B cell (primary cell): Measurements from ENCODE around the gene TSC1. TPM values are rescaled to one million over a fixed set of nuclear protein-coding genes. Genes with fewer than 3 reads are reported as not detected.

Source experiments
- ATAC-seq: fragments of 200-7000 bp; cut with Tn5 transposase; one replicate; pipeline ENCODE4 v1.10.0; 2021; ENCODE audit warnings: low read depth, mild to moderate bottlenecking, moderate number of reproducible peaks, moderate library complexity
- CTCF ChIA-PET: fragments of 350-600 bp; sonication (Branson Sonifier 250); formaldehyde crosslinking; loops from one replicate; lab custom pipeline; 2021; ENCODE audit warnings: antibody characterized with exemption, inconsistent platforms; lab: Charles Lee
- POLR2A ChIA-PET: fragments of 350-600 bp; sonication (Branson Sonifier 250); formaldehyde crosslinking; loops from one replicate; lab custom pipeline; 2021; ENCODE audit warnings: antibody characterized with exemption; lab: Charles Lee
- DNase-seq: peaks from one replicate; pipeline ENCODE4 v3.0.0; 2013
- H2AFZ ChIP-seq: 2 replicates; pipeline ENCODE4 v1.6.1; 2012; ENCODE audit warnings: mild to moderate bottlenecking, low read depth, low read length; ENCODE audit not compliant: insufficient read depth, poor library complexity, severe bottlenecking
- H3K27ac ChIP-seq, 2 donors: 1 replicate in 1 of 2; 2 replicates in 1 of 2; pipeline ENCODE4 v1.5.1; 2012 to 2013; ENCODE audit warnings: low read length in 2 of 2, mild to moderate bottlenecking in 2 of 2, moderate library complexity in 1 of 2
- H3K27me3 ChIP-seq, 4 experiments: fragments of 200-600 bp in 1 of 4; sonication (generic) in 1 of 4; replicated peaks in 1 of 4; 1 replicate in 2 of 4; 2 replicates in 2 of 4; pipeline versions ENCODE4 v1.6.1 to v1.7.0; 2013 to 2016; ENCODE audit warnings: low read length in 3 of 4, mild to moderate bottlenecking in 2 of 4, mixed read lengths in 1 of 4, moderate library complexity in 1 of 4; ENCODE audit not compliant: insufficient read depth in 4 of 4, control insufficient read depth in 3 of 4; ENCODE audit errors: control extremely low read depth in 1 of 4
- H3K36me3 ChIP-seq, 2 experiments: replicated peaks in 1 of 2; 1 replicate in 1 of 2; 2 replicates in 1 of 2; pipeline versions ENCODE4 v1.6.1 to v1.7.1; 2013; ENCODE audit warnings: low read length in 1 of 2; ENCODE audit not compliant: insufficient read depth in 2 of 2, control insufficient read depth in 1 of 2; ENCODE audit errors: control extremely low read depth in 1 of 2, extremely low read depth in 1 of 2
- H3K4me1 ChIP-seq, 2 donors: fragments of 200-600 bp in 1 of 2; sonication (generic) in 1 of 2; 1 replicate in 1 of 2; 2 replicates in 1 of 2; pipeline versions ENCODE4 v1.5.1 to v1.6.1; 2013 to 2017; ENCODE audit warnings: low read length in 2 of 2; ENCODE audit not compliant: control insufficient read depth in 2 of 2, insufficient read depth in 2 of 2
- H3K4me2 ChIP-seq: replicated peaks from 2 replicates; pipeline ENCODE3; 2012; ENCODE audit warnings: mild to moderate bottlenecking, low read depth, low read length; ENCODE audit not compliant: poor library complexity, severe bottlenecking
- H3K4me3 ChIP-seq, 5 experiments: fragments of 200-600 bp in 1 of 5; sonication (generic) in 1 of 5; 1 replicate in 3 of 5; 2 replicates in 2 of 5; pipeline versions ENCODE4 v1.5.1 to v1.7.0; 2011 to 2016; ENCODE audit warnings: low read length in 4 of 5, mild to moderate bottlenecking in 4 of 5, low read depth in 2 of 5, control low read depth in 1 of 5, moderate library complexity in 1 of 5; ENCODE audit not compliant: insufficient read depth in 1 of 5; ENCODE audit errors: control extremely low read depth in 1 of 5, extremely low read depth in 1 of 5
- H3K79me2 ChIP-seq: fragments of 200-600 bp; sonication (generic); one replicate; pipeline ENCODE4 v1.6.0; 2016; ENCODE audit warnings: low read length; ENCODE audit not compliant: control insufficient read depth, insufficient read depth
- H3K9ac ChIP-seq: fragments of 200-600 bp; sonication (generic); 2 replicates; pipeline ENCODE4 v1.6.1; 2017; ENCODE audit warnings: mild to moderate bottlenecking, low read length, moderate library complexity
- H3K9me3 ChIP-seq, 3 donors: one replicate each; pipeline versions ENCODE4 v1.6.1 to v1.7.1; 2013; ENCODE audit warnings: low read length in 2 of 3; ENCODE audit not compliant: control insufficient read depth in 2 of 3, insufficient read depth in 1 of 3; ENCODE audit errors: control extremely low read depth in 1 of 3
- H4K20me1 ChIP-seq: 2 replicates; pipeline ENCODE4 v1.6.0; 2012; ENCODE audit warnings: mild to moderate bottlenecking, low read length; ENCODE audit not compliant: insufficient read depth, control insufficient read depth, poor library complexity, severe bottlenecking
- H3K27ac Mint-ChIP-seq: one replicate; pipeline ENCODE4 v1.8.0; 2021; ENCODE audit warnings: mixed read lengths
- H3K27me3 Mint-ChIP-seq: one replicate; pipeline ENCODE4 v1.8.0; 2021; ENCODE audit warnings: mixed read lengths
- H3K4me1 Mint-ChIP-seq: one replicate; pipeline ENCODE4 v1.8.0; 2021; ENCODE audit warnings: mixed read lengths
- H3K4me3 Mint-ChIP-seq: one replicate; pipeline ENCODE4 v1.8.0; 2021; ENCODE audit warnings: mixed read lengths
- H3K9me3 Mint-ChIP-seq: one replicate; pipeline ENCODE4 v1.8.0; 2022; ENCODE audit warnings: mixed read lengths; ENCODE audit not compliant: insufficient read depth
- EZH2 ChIP-seq: IDR thresholded peaks from 2 replicates; pipeline ENCODE4 v1.6.1; 2012; ENCODE audit warnings: borderline replicate concordance, low read depth, mild to moderate bottlenecking, moderate library complexity, low read length; ENCODE audit not compliant: insufficient read depth, poor library complexity, severe bottlenecking
- WGBS: methylation state at CpG from one replicate; pipeline ENCODE4 v1.1.5; 2013; ENCODE audit warnings: missing lambda C conversion rate; ENCODE audit not compliant: insufficient coverage; 5-methylcytosine and 5-hydroxymethylcytosine counted together
- intact Hi-C: fragments of 100-400 bp; cut with micrococcal nuclease; formaldehyde crosslinking; loops from one replicate; pipeline ENCODE4 v1.10.0; 2022
- polyA plus RNA-seq: library from polyadenylated mRNA; depleted of rRNA; stranded (reverse); fragments of >200 nt; gene quantifications from 2 replicates; pipeline ENCODE4 v1.2.3, GENCODE V29; 2012
- total RNA-seq, 2 donors: library from RNA; stranded (reverse); fragments of 120-200 nt in 1 of 2; gene quantifications; 1 replicate in 1 of 2; 2 replicates in 1 of 2; pipeline versions ENCODE4 v1.2.3 to v1.2.4, GENCODE V29; 2013 to 2022
- TF ChIP-seq, protein P1 (sequence below): fragments of 200-600 bp; IDR thresholded peaks from one replicate; pipeline ENCODE4 v1.8.0; 2022; ENCODE audit warnings: antibody characterized with exemption, mild to moderate bottlenecking

The TSC1 gene
- total and polyA plus RNA-seq, 2 donors (not counting 1 experiment from before 2014, with no cell fraction given): 34.4 to 102 TPM

DNA sequence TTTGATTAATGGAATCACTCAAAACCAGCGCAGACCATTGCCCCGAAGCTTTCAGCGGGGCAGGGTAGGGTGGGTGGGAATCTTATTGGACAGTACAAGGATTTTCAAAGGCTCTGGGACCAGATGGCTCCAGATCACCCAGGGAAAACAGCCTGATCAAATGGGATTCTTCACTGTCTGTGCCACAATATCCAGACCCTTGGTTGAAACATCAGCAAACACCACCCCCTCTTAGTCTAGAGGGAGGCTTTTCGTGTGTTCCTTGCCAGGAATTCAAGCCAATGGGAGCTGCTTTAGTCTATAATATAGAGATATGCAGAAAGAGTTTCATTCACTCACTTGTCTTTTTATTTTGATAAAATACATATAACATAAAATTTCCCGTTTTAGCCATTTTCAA, 35.7 kb upstream of the TSC1 start:
- Histone ChIP-seq H3K27me3 (peaks cover 0 to 66% (median 23%) of the 10 kb centered on the region in 4 experiments), H3K9ac (no peak overlapping the region), H3K9me3 (peaks cover 0 to 5% (median 0%) of the 10 kb centered on the region in 3 donors), H3K4me3 (no peak overlapping the region), H4K20me1 (no peaks in the 10 kb centered on the region), H3K4me1 (peaks cover 28 to 29% of the 10 kb centered on the region in 2 donors), H2AFZ (no peak overlapping the region), H3K4me2 (no peak overlapping the region), H3K36me3 (no peaks in the 10 kb centered on the region), H3K79me2 (no peaks in the 10 kb centered on the region), H3K27ac (no peak overlapping the region)
- ChIA-PET CTCF (interaction anchor here (1.5 kb wide), 1 partner anchor 42 kb away, joined by 6 read pairs; no protein-coding TSS in a partner anchor), POLR2A (no interaction called here)
- DNase-seq (no peak), ATAC-seq (no peak)
- Mint-ChIP-seq H3K4me1 (peaks cover 27% of the 10 kb centered on the region), H3K27ac (no peak overlapping the region), H3K9me3 (no peaks in the 10 kb centered on the region), H3K27me3 (peaks cover 43% of the 10 kb centered on the region), H3K4me3 (no peak overlapping the region)
- TF ChIP-seq EZH2: no peak
- TF ChIP-seq, protein P1, sequence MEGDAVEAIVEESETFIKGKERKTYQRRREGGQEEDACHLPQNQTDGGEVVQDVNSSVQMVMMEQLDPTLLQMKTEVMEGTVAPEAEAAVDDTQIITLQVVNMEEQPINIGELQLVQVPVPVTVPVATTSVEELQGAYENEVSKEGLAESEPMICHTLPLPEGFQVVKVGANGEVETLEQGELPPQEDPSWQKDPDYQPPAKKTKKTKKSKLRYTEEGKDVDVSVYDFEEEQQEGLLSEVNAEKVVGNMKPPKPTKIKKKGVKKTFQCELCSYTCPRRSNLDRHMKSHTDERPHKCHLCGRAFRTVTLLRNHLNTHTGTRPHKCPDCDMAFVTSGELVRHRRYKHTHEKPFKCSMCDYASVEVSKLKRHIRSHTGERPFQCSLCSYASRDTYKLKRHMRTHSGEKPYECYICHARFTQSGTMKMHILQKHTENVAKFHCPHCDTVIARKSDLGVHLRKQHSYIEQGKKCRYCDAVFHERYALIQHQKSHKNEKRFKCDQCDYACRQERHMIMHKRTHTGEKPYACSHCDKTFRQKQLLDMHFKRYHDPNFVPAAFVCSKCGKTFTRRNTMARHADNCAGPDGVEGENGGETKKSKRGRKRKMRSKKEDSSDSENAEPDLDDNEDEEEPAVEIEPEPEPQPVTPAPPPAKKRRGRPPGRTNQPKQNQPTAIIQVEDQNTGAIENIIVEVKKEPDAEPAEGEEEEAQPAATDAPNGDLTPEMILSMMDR: no peak
- 17% methylated on average over 1 of the region's 5 CpGs for WGBS
- intact Hi-C loops: no loop called here

- H2AFZ ChIP-seq: peak within 1 kb of the TSS; percentile 45
- H3K36me3 ChIP-seq: no peaks in the 10 kb centered on the region
- peak within 1 kb of the TSS; percentile 40 for H3K4me2 ChIP-seq
- Mint-ChIP-seq H3K4me3 (peak within 1 kb of the TSS; percentile 56), H3K27ac (peak within 1 kb of the TSS; percentile 1), H3K9me3 (no peaks in the 10 kb centered on the region), H3K27me3 (peaks cover 43% of the 10 kb centered on the region), H3K4me1 (peaks cover 27% of the 10 kb centered on the region)
- ChIA-PET CTCF (interaction anchor here (0.7 to 2.1 kb wide), 5 partner anchors 15 to 52 kb away, joined by 3 to 6 read pairs (median 5); partner anchors contain the start of genes GTF3C5 and TSC1), POLR2A (no interaction called here)
- 2% methylated on average over 22 of the region's 26 CpGs for WGBS
- H3K4me3 ChIP-seq: no peak within 1 kb of the TSS
- H3K9ac ChIP-seq: no peak within 1 kb of the TSS
- no peak within 1 kb of the TSS for H3K27ac ChIP-seq
- H4K20me1 ChIP-seq: no peaks in the 10 kb centered on the region
- peak; percentile 40 for DNase-seq
- H3K9me3 ChIP-seq: peaks cover 0 to 5% (median 0%) of the 10 kb centered on the region in 3 donors
- H3K4me1 ChIP-seq: peaks cover 28 to 29% of the 10 kb centered on the region in 2 donors
- peaks cover 0 to 59% (median 22%) of the 10 kb centered on the region in 4 experiments for H3K27me3 ChIP-seq
- ATAC-seq: no peak
- no peak for TF ChIP-seq EZH2
- TF ChIP-seq, protein P1: no peak
- intact Hi-C loops: no loop called here
- no peaks in the 10 kb centered on the region for H3K79me2 ChIP-seq
Measured at GRCh38 chr9:132978451-132979131, 34.2 kb upstream of the TSC1 start, which contains the start of gene GFI1B. Gene GFI1B (plus strand): TSS chr9:132978694. CDS start chr9:132986679, 7,985 bp downstream.
